HS-5 (cell line): Measurements from ENCODE around the gene CISD3.

Experiments used
- DNase-seq: peaks from one replicate; pipeline ENCODE4 v3.0.0-alpha.2; 2012; ENCODE audit warnings: low read depth

Gene CISD3

DNA sequence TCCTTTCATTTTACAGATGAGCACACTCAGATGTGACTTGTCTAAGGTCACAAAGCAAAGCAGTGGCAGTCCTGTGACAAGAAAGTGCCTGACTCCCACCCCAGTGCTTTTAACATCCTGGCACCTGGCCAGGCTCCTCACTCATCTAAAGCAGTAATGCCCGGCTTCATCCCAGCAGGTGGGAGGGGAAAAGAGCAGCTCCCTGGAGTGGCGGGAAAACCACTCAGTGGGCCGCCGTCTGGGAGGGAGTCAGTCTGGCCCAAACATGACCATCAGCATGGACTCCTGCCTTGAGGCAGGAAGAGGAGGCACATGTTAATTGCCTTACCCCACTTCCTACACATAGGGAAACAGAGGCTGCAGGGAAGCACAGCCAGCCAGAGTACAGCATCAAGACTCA, 15.4 kb downstream of the CISD3 start:
- no peak for DNase-seq

DNA sequence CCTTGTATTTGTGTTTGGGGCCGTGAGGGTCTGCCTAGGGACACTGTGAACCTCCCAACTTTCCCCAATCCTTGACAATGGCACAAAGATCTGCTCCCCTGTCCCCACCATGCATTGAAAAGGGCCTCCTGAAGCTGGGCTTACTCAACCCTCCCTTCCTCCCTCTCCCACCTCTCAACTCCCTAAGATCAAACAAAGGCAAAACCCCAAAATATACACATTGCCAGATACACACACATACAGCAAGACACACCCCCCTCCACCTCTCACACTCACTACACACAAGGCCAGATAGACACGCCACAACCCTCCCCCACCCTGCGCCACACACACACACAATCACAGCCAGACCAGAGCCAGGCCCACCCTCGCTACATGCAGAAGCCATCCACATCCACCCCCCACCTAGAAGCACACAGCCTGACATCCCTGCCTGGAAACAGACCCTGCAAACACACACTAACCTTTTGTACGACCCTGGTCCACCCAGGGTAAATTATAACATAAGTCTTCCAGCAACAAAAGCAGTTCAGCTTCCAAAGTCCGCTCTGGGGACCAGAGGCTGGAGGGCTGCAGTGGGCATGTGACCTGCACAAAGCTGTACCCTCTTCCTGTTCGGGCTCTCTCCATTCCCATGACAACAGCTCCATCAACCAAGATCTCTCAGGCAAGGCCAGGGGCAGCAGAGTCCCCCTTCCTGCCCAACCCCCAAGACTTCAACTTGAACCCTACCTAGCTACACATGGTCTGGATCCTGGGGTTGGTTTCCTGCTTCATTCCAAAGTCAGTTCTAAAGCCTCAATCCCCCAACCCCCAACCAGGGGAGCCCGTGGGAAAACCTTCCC, 16.1 kb downstream of the CISD3 start:
- DNase-seq, result no peak

DNA sequence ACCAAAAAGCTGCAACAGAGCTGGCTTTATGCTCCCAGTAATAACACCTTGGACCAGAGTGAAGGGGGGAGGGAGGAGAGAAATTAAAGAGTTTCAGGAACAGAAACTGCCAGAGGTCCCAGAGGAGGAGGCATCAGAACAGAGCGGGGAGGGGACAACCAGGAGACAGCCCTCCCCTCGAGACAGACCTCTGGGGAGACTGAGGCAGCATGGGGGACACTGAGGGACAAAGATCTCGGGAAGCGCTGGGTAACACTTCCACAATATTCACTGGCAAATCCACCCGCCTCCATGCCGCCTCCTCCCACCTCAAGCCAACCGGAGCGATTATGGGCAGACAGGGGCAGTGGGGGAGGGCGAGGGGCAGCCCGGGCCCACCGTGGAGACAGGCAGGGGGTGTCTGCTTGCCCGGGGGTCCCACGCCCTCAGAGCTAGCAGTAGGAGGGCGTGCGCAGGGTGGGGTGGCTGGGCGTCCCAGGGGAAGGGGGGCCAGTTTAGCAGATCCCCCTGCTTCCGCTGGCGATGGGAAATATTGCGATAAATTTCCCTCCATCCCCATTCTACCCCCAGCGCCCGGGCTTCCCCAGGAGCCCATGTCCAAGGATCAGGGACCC, 16.8 kb downstream of the CISD3 start:
- no peak for DNase-seq

DNA sequence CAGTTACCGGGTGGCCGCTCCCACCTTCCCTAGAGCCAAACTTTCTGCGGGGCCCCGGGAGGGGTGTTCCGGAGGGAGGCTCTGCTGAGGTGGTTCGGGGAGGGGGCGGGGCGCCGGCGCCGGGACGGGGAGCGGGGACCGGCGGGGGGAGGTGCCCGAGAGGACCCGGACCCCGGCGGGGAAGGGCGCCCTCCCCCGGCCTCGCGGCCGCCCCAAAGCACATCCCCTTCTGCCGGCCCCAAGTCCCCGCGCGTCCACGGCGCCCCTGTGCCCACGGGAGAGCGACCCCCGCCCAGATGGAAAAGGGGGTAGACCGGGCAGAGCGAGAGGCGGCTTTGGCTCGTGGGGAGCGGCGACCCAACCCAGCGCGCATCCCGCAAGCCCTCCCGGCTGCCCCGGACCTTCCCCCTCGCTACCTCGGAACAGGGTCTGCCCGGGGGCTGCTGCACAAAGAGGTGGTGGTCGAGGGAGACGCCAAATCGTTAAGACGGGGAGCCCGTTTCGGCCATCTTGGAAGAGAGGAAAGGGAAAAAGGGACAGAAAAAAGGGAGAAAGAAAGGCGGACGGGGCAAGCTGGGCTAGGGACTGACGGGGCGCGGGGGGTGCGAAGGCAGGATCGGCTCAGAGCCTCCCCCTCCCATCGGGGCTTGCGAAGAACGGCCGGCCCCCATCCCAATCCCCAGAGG, 17.5 kb downstream of the CISD3 start:
- DNase-seq, result no peak

DNA sequence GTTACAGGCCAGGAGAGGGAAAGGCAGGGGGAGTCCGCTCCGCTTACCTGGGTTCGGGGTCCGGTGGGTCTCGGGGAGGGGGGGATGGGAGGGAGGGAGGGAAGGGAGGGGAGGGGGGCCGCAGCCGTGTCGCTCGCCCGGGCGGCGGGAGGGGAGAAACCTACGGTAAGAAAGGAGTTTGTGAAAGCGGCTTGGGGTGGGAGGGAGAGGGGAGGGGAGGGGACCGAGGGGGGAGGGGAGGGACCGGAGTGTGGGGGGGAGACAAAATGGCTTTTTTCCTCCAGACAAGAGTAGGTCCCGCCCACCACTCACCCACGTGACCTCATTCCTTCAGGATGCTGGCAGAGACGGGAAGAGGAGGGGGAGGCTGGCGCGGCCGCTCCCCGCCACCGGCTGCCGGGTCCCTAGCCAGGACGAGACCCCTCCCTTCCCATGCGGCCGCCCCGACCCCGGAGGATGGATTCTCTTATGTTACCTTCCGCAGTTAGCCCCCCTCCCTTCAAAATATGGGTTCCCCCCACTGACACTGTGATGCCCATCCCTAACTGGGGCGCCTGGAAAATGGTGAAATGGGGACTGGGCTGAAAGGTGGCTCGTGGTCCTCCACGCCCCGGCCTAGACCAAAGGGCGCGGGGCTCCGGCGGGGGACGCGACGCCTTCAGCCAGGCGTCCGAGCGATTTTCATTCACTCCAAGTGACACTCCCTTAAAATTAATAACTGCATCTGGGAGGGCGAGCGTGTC, 18.2 kb downstream of the CISD3 start, which contains the start of gene PCGF2:
Gene PCGF2, minus strand, starts transcription at position 188 of the 743 bp plus-strand sequence. CDS start 7,934 bp downstream, outside the sequence.
- DNase-seq, result peak; percentile 52

DNA sequence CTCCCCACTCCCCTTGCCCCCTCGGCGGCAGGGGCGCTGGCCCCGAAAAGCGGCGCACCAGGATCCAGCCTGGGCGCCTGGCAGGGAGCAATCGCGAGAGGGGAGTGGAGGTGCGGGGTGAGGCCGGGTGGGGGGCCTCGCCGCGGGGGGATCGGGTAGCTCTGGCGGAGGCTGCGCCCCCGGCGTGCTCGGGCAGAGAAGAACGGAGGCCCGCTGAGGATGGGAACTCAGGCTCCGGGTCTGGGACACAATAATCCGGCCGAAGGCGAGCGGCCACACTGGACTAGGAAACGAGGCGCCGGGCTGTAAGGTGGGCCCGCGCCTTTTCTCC, 18.7 kb downstream of the CISD3 start:
- DNase-seq, result no peak

DNA sequence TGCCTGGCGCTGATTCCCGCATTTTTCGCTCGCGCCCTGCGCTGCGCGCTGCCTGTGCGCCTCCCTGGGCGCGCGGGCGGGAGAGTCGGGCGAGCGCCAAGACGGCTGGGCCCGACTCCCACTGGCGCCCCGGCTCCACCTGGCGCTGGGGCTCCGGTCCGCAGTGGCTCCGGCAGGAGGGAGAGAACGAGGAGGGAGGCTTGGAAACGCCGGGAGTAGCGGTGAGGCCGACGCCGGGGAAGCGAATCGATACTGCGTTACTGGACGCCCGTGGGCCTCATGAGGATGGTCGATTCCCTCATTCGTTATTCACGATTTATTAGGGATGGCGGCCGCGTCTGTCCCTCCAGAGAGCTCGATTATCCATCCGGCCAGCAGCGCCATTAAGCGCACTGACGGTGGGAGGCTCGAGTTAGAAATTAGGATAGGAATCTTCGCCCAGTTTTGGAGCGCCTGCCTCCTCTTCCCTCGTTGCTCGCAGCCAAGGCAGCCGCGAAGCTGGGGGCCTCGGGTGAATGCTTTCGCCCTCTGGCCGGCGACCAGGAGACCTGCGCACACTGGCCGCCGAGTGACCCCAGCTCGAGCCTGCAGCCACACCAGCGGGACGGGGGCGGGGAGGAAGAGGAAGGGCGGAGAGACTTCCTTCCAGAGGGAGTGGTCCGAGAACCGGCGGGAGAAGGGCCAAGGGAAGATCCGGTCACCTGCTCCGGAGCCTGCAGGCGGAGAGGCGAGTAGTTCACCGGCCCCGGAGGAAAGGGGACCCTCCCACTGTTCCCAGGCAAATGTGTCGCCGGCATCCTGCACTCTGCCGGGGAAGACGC, 19.3 kb downstream of the CISD3 start:
- peak; percentile 36 for DNase-seq

DNA sequence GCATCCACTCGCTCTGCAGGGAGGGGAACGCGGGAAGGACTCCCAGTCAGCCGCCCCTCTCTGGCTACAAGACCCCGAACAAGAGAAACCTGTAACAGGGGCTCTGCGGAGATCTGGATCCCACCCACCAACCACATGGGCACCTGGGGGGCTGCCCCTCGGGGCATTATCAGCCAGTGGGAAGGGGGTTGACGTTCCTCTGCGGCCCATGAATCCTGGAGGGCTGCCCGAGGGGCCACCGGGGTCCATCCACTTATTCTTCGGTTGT, 19.8 kb downstream of the CISD3 start:
- no peak for DNase-seq

DNA sequence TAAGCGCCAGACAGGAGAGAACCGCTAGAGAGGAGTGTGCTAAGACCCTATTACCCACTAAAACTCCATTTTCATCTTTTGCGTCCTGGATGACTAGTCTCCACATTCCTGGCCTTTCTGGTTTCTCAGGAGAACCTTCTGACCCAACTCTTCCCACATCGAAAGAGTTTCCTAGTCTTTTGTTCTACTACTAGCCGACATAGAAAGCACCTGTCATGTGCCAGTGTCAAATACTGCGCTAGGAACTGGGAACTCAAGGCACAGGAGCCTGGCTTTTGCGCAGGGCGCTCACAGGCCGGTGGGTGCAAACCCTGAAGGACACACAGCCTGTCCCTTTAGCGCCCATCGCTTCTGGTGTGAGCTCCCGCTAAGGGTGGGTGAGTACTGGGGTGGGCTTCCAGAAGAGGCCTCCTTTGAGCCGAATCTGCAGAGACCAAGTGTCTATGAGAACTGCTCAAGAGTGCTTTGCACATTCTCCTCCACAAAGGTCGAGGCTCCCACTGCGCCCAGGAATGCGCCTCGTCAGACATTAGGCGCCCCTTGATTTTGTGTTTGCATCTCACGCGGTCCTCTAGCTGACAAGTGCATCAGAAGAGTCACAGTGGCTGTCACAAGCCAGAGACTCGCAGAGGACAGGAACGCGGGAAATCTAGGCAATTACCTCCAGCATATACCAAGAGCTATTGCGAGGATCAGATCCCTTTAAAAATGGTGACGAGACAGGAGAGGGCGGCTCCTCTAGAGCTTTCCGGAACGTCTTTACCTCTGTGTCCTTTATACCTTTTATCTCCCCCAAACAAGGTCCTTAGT, 20.4 kb downstream of the CISD3 start:
- no peak for DNase-seq

DNA sequence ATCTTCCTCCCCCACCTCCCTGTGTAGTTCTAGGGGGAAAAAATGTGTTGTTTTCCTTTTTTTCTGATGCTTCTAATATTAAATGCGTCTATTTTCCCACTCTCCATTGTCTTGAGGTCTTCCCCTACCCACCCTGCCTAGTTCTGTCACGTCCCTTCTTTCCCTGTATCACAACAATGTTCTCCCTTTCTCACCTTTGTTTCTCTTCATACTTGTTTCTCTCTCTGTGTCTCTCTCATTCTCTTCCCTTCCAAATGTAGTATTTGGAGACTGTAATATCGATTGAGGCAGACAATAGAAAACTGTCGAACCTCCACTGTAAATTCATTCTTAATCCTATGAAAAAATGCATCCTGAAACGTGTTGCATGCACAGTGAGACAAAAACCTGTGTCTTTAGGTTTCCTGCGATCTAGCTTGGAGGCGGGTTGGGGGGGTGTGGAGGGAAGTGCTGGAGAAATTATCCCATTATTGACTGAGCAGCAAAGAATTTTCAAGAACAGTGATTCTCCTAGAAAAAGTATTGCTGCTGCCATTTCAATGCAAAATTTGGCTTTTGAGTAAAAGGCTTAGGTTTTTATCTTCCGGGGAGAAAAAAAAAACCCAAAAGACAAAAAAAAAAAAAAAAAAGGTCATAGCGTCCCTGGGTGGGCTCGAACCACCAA, 21.1 kb downstream of the CISD3 start:
- no peak for DNase-seq

DNA sequence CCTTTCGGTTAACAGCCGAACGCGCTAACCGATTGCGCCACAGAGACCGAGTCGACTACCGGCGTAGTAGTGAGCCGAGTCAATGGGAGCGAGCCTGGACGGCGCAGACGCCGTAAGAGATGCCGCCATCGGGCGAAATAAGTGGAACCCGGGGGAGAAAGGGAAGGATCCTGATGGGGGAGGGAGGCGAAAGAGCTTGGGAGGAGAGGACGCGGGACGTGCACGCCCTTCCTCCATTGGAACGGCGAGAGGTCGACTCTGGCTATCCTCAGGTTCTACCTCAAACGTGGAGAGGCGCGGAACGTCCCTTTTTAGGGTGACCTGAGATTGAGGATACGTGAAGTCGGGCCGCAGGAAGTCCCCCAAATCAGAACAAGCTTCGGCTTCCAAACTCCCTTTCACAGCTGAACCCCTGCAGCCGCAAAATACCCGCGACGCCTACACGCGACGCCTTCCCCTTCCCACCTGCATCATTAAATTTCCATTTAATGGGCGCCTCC, 21.7 kb downstream of the CISD3 start:
- DNase-seq, result peak; percentile 56

DNA sequence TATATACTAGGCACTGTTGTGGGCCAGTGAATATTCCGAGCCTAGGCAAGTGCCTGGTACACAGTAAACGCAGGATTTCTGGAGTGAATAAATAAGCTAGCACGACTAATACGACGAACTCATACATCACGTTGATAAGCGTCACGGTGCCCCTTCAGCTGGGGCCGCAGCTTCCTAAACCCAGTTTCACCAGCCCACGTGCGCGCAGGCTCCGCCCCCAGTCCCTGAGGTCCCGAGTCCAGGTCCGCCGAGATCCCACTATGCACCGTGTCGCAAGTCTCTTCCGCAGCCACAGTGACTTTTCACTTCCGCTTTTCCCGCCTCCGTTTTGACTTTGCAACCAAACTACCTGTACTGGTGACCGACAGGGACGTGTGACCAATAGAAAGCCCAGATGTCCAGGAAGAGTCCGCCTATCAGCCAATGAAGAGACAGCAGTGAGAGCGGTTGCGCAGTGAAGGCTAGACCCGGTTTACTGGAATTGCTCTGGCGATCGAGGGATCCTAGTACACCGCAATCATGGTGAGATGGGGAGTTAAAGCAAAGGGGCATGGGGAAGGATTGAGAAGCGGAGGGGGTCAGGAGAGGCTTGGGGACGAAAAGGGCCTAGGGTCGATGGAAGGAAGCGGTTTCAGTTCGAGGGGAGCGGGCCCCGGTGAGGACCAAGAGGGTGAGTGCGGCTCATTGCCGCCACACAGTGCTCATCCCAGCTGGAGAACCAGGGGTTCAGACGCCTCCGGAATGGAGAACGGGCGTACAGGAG, 22.3 kb downstream of the CISD3 start, which contains the start of gene PSMB3:
Gene PSMB3, plus strand, starts transcription at position 434 of the 763 bp plus-strand sequence. Its CDS starts 86 bp downstream, at position 520.
- peak; percentile 96 for DNase-seq

DNA sequence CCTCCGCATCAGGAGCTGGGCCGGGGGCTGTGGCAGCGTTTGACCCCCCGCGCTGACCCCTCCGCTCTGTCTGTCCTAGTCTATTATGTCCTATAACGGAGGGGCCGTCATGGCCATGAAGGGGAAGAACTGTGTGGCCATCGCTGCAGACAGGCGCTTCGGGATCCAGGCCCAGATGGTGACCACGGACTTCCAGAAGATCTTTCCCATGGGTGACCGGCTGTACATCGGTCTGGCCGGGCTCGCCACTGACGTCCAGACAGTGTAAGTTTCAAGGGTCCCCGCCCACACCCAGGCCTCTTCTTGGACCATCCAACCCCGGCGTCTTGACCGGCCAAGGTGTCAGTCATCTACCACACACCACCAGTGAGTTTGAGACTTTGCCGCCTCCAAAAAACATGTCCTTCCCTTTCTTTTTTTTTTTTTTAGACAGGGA, 22.9 kb downstream of the CISD3 start:
- DNase-seq, result no peak

DNA sequence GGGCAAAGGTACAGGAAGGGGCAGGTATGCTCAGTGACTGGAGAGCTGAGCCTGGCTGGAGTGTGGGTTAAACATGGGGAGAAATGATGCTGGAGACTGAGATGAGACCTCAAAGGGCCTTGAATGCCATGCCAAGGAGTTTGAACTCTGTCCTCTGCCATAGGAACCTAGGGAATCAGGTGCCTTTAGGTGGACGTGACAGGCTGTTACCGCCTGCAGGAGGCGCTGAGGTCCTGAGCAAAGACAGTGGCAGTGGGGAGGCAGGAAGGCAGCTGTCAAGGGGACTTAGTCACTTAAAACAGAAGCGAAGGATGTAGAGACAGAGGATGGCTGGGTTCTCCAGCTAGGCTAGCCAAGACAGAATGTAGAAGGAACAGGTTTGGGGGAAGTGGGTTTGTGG, 31.5 kb downstream of the CISD3 start:
- no peak for DNase-seq

DNA sequence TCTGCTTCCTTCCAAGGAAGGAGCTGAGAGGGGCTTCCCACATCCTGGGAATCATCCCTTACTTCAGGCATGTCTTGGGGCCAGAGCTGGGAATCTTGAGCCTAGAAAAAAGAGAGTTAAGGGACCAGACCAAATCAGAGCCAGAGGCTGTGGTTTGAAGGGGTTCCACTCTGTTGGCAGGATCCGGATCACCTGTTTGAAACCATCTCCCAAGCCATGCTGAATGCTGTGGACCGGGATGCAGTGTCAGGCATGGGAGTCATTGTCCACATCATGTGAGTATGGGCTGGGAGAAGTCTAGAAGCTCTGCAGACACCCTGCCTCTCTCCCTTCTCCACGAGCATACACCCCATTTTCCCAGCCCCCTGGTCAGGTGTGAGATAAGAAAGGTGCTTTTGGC, 32.1 kb downstream of the CISD3 start:
- no peak for DNase-seq

DNA sequence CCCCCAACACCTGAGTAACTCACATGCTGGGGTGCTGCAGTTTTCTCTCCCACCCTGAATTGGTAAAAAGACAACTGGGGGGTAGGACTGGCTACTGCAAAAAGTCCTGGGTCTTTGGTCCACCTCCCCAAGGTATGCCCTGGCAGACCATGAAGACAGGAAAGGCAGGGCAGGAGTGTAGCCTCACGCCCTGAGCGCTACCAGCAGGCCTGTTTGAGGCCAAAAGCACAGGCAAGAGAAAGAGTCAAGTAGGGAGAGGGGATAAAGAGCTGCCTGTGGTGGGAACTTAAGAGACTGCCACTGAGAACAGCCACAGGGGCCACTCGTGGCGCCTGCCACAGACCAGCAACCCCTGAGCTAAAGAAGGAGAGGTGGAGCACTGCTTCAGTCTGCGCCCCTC, 36.2 kb downstream of the CISD3 start:
- no peak for DNase-seq

DNA sequence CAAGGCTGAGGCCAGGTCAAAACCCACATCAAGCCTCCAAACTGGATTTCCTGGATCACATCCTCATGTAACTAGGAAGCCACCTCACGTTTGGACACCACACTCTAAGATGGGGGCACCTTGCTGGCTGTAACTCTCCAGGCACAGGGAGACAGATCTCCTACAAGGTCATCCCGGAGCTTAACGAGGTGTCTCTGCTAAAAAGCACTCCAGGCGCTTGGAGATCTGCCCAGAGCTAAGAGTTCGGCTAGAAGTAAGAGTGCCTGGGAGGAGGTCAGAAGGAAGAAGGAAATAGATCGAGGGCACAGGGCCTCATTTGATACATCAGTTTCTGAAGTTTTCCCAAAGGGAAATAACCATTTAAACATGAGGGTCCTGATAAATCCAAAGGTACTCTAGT, 38.3 kb downstream of the CISD3 start:
- no peak for DNase-seq

DNA sequence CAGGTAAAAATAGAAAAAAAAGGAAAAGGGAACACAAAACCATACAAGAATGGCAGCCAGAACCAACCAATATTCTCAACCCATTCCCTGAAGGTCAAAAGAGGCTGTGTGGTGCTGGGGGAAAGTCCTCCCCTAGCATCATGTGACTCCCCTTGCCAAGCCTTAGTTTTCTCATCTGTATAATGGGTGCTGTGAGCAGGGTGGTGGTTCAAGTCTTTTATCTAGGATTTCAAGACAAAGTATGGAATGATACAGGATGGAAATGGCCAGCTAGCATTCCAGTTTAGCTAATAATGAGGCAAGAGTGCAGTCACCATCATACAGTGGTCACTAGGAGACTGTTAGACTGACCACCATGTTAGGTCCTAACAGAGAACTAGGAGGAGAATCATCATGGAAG, 43.1 kb downstream of the CISD3 start:
- DNase-seq, result no peak

DNA sequence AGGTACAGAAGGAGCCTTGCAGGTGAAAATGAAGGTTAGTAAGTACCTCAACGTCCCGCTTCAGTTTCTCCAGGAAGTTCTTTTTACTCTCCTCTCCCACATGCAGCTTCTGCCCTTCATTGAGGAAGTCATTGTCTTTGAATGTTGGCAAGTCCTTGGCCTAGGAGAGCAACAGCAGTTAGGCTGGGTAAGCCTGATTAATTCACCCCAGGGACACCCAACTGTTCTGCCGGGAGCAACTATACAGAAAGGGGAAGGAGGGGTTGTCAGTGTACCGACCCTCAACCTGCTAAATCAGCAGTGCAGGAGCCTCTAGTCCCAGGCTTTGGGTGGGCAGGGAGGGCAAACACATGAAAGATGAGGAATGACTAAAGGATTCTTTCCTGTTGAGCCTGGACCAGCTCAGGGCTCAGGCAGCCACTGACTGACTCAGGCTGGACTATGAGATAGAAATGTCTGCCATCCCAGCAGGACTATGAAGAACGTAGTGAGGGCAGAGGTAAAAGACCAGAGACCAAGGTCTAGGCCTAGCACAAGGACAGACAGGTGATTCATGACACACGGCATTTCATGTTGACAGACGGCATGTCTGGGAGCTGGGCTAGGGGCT, 47.6 kb downstream of the CISD3 start:
- no peak for DNase-seq
